ENCODE data around the gene CDON. TPM values are rescaled to one million over a fixed set of nuclear protein-coding genes. Genes with fewer than 3 reads are reported as not detected.

Gene CDON
- polyA plus RNA-seq, 3 donors, result 0.01 TPM; not detected in 2

GRCh38 chr11:126060757-126061171 is 1.9 kb downstream of the CDON start:
- WGBS (ENCODE audit: insufficient coverage), result no CpG with 5 or more reads among the region's 2 CpGs
- Histone ChIP-seq H3K4me3 (replicated peaks in 1 of 3; ENCODE audit: low read depth in 2 of 3, low read length in 3 of 3) (no peak overlapping the region), H3K4me2 (replicated peaks; ENCODE audit: extremely low read depth, low read length, poor library complexity, severe bottlenecking) (no peak overlapping the region), H3K27ac (ENCODE audit: low read depth in 1 of 2, low read length in 2 of 2) (no peak overlapping the region), H3K9me3 (replicated peaks in 1 of 2; ENCODE audit: control insufficient read depth in 1 of 2, insufficient read depth in 1 of 2, low read length in 2 of 2) (peaks cover 0 to 8% of the 10 kb centered on the region in 2 donors), H2AFZ (ENCODE audit: insufficient read depth, low read depth, low read length, poor library complexity, severe bottlenecking) (no peak overlapping the region), H4K20me1 (ENCODE audit: insufficient read depth, low read length) (no peaks in the 10 kb centered on the region), H3K4me1 (ENCODE audit: control insufficient read depth in 1 of 2, insufficient read depth in 2 of 2, low read length in 2 of 2) (peaks cover 6 to 9% of the 10 kb centered on the region in 2 donors), H3K9ac (ENCODE audit: insufficient read depth, low read length, poor library complexity, severe bottlenecking) (no peak overlapping the region), H3K27me3 (ENCODE audit: control insufficient read depth in 2 of 2, insufficient read depth in 2 of 2, low read length in 2 of 2) (peaks cover 54 to 61% of the 10 kb centered on the region in 2 donors), H3K36me3 (replicated peaks in 1 of 2; ENCODE audit: control insufficient read depth in 1 of 2, insufficient read depth in 2 of 2, low read length in 2 of 2) (no peaks in the 10 kb centered on the region), H3K79me2 (ENCODE audit: insufficient read depth, low read length) (no peaks in the 10 kb centered on the region)
- DNase-seq, result no peak
- Mint-ChIP-seq H3K4me3 (peak overlapping the region in 1 of 2 donors; percentile 39), H3K4me1 (peaks cover 11% of the 10 kb centered on the region), H3K27me3 (ENCODE audit: low read depth in 3 of 3) (peaks cover 52 to 64% (median 58%) of the 10 kb centered on the region in 3 donors), H3K27ac (no peak overlapping the region), H3K9me3 (peaks cover 0 to 9% (median 0%) of the 10 kb centered on the region in 7 donors), H3K36me3 (no peaks in the 10 kb centered on the region)
- TF ChIP-seq, protein P1, sequence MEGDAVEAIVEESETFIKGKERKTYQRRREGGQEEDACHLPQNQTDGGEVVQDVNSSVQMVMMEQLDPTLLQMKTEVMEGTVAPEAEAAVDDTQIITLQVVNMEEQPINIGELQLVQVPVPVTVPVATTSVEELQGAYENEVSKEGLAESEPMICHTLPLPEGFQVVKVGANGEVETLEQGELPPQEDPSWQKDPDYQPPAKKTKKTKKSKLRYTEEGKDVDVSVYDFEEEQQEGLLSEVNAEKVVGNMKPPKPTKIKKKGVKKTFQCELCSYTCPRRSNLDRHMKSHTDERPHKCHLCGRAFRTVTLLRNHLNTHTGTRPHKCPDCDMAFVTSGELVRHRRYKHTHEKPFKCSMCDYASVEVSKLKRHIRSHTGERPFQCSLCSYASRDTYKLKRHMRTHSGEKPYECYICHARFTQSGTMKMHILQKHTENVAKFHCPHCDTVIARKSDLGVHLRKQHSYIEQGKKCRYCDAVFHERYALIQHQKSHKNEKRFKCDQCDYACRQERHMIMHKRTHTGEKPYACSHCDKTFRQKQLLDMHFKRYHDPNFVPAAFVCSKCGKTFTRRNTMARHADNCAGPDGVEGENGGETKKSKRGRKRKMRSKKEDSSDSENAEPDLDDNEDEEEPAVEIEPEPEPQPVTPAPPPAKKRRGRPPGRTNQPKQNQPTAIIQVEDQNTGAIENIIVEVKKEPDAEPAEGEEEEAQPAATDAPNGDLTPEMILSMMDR (IDR thresholded peaks at IDR 0.05), result no peak
- intact Hi-C loops (cut with micrococcal nuclease), result no loop called here

DNA sequence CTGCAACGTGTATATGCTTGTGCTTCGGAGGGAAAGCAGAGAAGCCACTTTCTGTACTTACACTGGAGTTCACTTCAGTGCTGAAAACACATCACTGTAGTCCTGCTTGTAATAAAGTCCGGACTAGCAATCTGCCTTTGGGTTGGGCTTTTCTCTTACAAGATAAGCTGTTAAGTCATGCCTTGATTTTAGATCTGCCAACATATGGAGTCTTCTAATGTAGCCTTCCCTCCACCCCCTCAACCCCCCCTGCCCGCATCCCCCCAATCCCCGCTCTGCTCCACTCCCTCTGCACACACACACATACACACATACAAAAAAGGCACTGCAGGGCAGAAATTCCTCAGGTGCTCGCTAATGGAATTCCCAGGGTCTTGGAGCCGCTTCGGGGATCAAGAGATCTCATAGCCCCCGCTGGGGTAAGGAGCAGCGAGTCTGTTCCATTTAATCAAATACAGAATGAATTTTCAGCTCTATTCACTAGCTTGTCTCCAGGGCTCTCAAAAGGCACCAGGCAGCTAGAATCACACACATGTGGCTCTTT is 3.4 kb downstream of the CDON start:
- Histone ChIP-seq H3K36me3 (replicated peaks in 1 of 2; ENCODE audit: control insufficient read depth in 1 of 2, insufficient read depth in 2 of 2, low read length in 2 of 2) (no peaks in the 10 kb centered on the region), H3K4me1 (ENCODE audit: control insufficient read depth in 1 of 2, insufficient read depth in 2 of 2, low read length in 2 of 2) (peaks cover 6 to 9% of the 10 kb centered on the region in 2 donors), H3K27ac (ENCODE audit: low read depth in 1 of 2, low read length in 2 of 2) (no peak overlapping the region), H3K9ac (ENCODE audit: insufficient read depth, low read length, poor library complexity, severe bottlenecking) (no peak overlapping the region), H3K4me3 (replicated peaks in 1 of 3; ENCODE audit: low read depth in 2 of 3, low read length in 3 of 3) (no peak overlapping the region), H3K9me3 (replicated peaks in 1 of 2; ENCODE audit: control insufficient read depth in 1 of 2, insufficient read depth in 1 of 2, low read length in 2 of 2) (peaks cover 0 to 8% of the 10 kb centered on the region in 2 donors), H4K20me1 (ENCODE audit: insufficient read depth, low read length) (no peaks in the 10 kb centered on the region), H3K4me2 (replicated peaks; ENCODE audit: extremely low read depth, low read length, poor library complexity, severe bottlenecking) (no peak overlapping the region), H3K27me3 (ENCODE audit: control insufficient read depth in 2 of 2, insufficient read depth in 2 of 2, low read length in 2 of 2) (peaks cover 57% of the 10 kb centered on the region in 2 donors), H3K79me2 (ENCODE audit: insufficient read depth, low read length) (no peaks in the 10 kb centered on the region), H2AFZ (ENCODE audit: insufficient read depth, low read depth, low read length, poor library complexity, severe bottlenecking) (no peak overlapping the region)
- H3K4me1 Mint-ChIP-seq, result peaks cover 11% of the 10 kb centered on the region
- H3K36me3 Mint-ChIP-seq, result no peaks in the 10 kb centered on the region
- peaks cover 0 to 9% (median 0%) of the 10 kb centered on the region in 7 donors for H3K9me3 Mint-ChIP-seq
- H3K4me3 Mint-ChIP-seq, result peak overlapping the region in 1 of 2 donors; percentile 16
- intact Hi-C loops (cut with micrococcal nuclease), result no loop called here
- TF ChIP-seq, protein P1 (IDR thresholded peaks at IDR 0.05), result no peak
- peaks cover 51 to 67% (median 58%) of the 10 kb centered on the region in 3 donors for H3K27me3 Mint-ChIP-seq (ENCODE audit: low read depth in 3 of 3)
- H3K27ac Mint-ChIP-seq, result no peak overlapping the region
- 51% methylated on average over 6 of the region's 10 CpGs for WGBS (ENCODE audit: insufficient coverage)
- DNase-seq, result no peak

Measured in CD14-positive monocyte (primary cell).